K562 treated with DMSO at 1 percent for 24 hours (cell line): ENCODE data around the gene SEMA4B. TPM values are rescaled to one million over a fixed set of nuclear protein-coding genes. Genes with fewer than 3 reads are reported as not detected.

Source experiments
- total RNA-seq: library from RNA; unstranded; fragments of 300-600 nt; gene quantifications from 2 replicates; pipeline ENCODE4 v1.2.3, GENCODE V29; 2022; ENCODE audit warnings: low read depth; ENCODE audit not compliant: insufficient read depth

SEMA4B gene, protein sequence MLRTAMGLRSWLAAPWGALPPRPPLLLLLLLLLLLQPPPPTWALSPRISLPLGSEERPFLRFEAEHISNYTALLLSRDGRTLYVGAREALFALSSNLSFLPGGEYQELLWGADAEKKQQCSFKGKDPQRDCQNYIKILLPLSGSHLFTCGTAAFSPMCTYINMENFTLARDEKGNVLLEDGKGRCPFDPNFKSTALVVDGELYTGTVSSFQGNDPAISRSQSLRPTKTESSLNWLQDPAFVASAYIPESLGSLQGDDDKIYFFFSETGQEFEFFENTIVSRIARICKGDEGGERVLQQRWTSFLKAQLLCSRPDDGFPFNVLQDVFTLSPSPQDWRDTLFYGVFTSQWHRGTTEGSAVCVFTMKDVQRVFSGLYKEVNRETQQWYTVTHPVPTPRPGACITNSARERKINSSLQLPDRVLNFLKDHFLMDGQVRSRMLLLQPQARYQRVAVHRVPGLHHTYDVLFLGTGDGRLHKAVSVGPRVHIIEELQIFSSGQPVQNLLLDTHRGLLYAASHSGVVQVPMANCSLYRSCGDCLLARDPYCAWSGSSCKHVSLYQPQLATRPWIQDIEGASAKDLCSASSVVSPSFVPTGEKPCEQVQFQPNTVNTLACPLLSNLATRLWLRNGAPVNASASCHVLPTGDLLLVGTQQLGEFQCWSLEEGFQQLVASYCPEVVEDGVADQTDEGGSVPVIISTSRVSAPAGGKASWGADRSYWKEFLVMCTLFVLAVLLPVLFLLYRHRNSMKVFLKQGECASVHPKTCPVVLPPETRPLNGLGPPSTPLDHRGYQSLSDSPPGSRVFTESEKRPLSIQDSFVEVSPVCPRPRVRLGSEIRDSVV
- total RNA-seq, result 48.5 and 55.1 TPM in 2 replicates

DNA sequence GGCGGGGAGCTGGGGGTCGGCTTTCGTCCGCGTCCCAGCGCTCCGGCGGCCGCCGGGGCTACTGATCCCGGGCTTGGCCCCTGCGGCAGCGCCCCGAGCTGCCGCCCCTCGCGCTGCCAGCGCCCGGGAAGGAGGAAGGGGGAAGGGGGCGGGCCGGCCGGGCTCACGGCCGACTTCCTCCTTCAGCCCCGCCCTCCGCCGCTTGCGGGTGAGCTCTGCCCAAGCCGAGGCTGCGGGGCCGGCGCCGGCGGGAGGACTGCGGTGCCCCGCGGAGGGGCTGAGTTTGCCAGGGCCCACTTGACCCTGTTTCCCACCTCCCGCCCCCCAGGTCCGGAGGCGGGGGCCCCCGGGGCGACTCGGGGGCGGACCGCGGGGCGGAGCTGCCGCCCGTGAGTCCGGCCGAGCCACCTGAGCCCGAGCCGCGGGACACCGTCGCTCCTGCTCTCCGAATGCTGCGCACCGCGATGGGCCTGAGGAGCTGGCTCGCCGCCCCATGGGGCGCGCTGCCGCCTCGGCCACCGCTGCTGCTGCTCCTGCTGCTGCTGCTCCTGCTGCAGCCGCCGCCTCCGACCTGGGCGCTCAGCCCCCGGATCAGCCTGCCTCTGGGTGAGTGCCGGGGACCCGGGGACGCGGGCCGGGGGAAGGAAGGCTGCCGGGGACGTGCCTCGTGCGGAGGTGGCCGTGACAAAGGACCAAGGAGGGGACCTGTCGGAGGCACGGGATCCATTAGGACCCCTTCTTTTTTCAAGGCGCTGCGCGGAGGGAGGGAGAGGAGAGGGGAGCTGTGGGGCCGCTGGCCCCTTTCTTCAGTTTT is at the start of gene SEMA4B:
TSS of gene SEMA4B (plus strand) at position 201 of the 814 bp plus-strand sequence. CDS start at position 450, 249 bp downstream.

GRCh38 chr15:90233387-90234095 is 32.4 kb downstream of the SEMA4B start, which contains the start of gene CIB1:
Gene CIB1 (minus strand): TSS chr15:90233941. CDS start chr15:90233885, 56 bp downstream.

GRCh38 chr15:90234096-90234988 is 33.2 kb downstream of the SEMA4B start, which contains the start of gene GDPGP1:
Gene GDPGP1 (plus strand): TSS chr15:90234209. CDS start chr15:90240909, 6,700 bp downstream.

GRCh38 chr15:90249203-90249863 is 48.2 kb downstream of the SEMA4B start, which contains the start of gene TTLL13:
Gene TTLL13 (plus strand): TSS chr15:90249556. CDS start chr15:90250631, 1,075 bp downstream.

GRCh38 chr15:90265271-90266060 is 64.3 kb downstream of the SEMA4B start, which contains the start of gene NGRN:
Gene NGRN (plus strand): TSS chr15:90265672. CDS start chr15:90265713, 41 bp downstream.

Other genes with a start within 250 kb of the SEMA4B start
- 9.7 and 10.8 TPM in 2 replicates for gene ZNF710, start 200.0 kb upstream of the SEMA4B start, total RNA-seq
- 98.2 and 106 TPM in 2 replicates for gene IDH2, start 98.9 kb upstream of the SEMA4B start, total RNA-seq
- gene CIB1, start 32.6 kb downstream of the SEMA4B start, total RNA-seq, result 163 and 165 TPM in 2 replicates
- 5.8 and 7.8 TPM in 2 replicates for gene GDPGP1, start 32.9 kb downstream of the SEMA4B start, total RNA-seq
- gene TTLL13, start 48.2 kb downstream of the SEMA4B start, total RNA-seq, result not detected in 2 replicates
- 52.4 and 53.2 TPM in 2 replicates for gene NGRN, start 64.3 kb downstream of the SEMA4B start, total RNA-seq
- gene ZNF774, start 151.0 kb downstream of the SEMA4B start, total RNA-seq, result 1.7 and 8.2 TPM in 2 replicates
- gene IQGAP1, start 186.9 kb downstream of the SEMA4B start, total RNA-seq, result 65.1 and 84.1 TPM in 2 replicates